HepG2 (cell line): Measurements from ENCODE around the gene ARID3C. TPM values are rescaled to one million over a fixed set of nuclear protein-coding genes. Genes with fewer than 3 reads are reported as not detected.

Experiments used
- ATAC-seq: fragments of 200-7000 bp; cut with Tn5 transposase; 3 replicates; pipeline ENCODE4 v1.9.1; 2020; ENCODE audit warnings: mild to moderate bottlenecking, moderate library complexity
- BruUV-seq: library from RNA; stranded (reverse); fragments of 400-500 nt; replicated peaks from 2 replicates; lab custom pipeline; 2021; lab: Mats Ljungman, UMichigan
- CTCF ChIA-PET: fragments of 300-600 bp; formaldehyde crosslinking; extraction: SDS; loops from one replicate; lab custom pipeline; 2021; ENCODE audit warnings: low total read pairs, inconsistent platforms, low intra/inter-chr PET ratio; lab: Yijun Ruan, JAX
- POLR2A ChIA-PET: fragments of 350-600 bp; sonication (Branson Sonifier 250); formaldehyde crosslinking; loops from one replicate; lab custom pipeline; 2020; ENCODE audit warnings: antibody characterized with exemption, inconsistent platforms; lab: Yijun Ruan, JAX
- DNase-seq: peaks from one replicate; pipeline ENCODE4 v3.0.0-alpha.2; 2015; ENCODE audit warnings: low spot score
- FAIRE-seq: peaks from 3 replicates; lab custom pipeline; 2011; peaks lifted over from hg19 to GRCh38; lab: Jason Lieb, UNC
- H2AFZ ChIP-seq: one replicate; pipeline ENCODE4 v1.6.1; 2011; ENCODE audit warnings: low read length, inconsistent platforms
- H3K27ac ChIP-seq: fragments of 300-600 bp; 3 replicates; pipeline ENCODE4 v1.8.0; 2011; ENCODE audit warnings: mixed run types, mild to moderate bottlenecking, mixed read lengths, low read length, inconsistent platforms; ENCODE audit not compliant: insufficient read depth; ENCODE audit errors: extremely low read length
- H3K27me3 ChIP-seq, 2 experiments: fragments of 200-600 bp in 1 of 2; 2 replicates in 1 of 2; 3 replicates in 1 of 2; pipeline versions ENCODE4 v1.6.0 to v1.8.0; 2011; ENCODE audit warnings: low read length in 2 of 2, mild to moderate bottlenecking in 2 of 2, moderate library complexity in 2 of 2, inconsistent platforms in 1 of 2; ENCODE audit not compliant: insufficient read depth in 2 of 2, control insufficient read depth in 1 of 2
- H3K36me3 ChIP-seq, 2 experiments: fragments of 200-600 bp in 1 of 2; replicated peaks in 1 of 2; 2 replicates in 1 of 2; 3 replicates in 1 of 2; pipeline versions ENCODE4 v1.5.1 to v1.8.0; 2011; ENCODE audit warnings: low read length in 2 of 2, inconsistent platforms in 1 of 2; ENCODE audit not compliant: insufficient read depth in 2 of 2, control insufficient read depth in 1 of 2
- H3K4me1 ChIP-seq: 2 replicates; pipeline ENCODE4 v1.5.1; 2012; ENCODE audit warnings: low read length, inconsistent platforms; ENCODE audit not compliant: insufficient read depth
- H3K4me2 ChIP-seq: 2 replicates; pipeline ENCODE4 v1.6.0; 2011; ENCODE audit warnings: low read depth, low read length, inconsistent platforms
- H3K4me3 ChIP-seq, 3 experiments: fragments of 200-600 bp in 1 of 3; sonication (generic), shearing (Covaris generic) in 1 of 3; replicated peaks in 1 of 3; 2 replicates each; pipeline ENCODE4 v1.5.1; 2011 to 2016; ENCODE audit warnings: low read length in 3 of 3, inconsistent platforms in 2 of 3, low read depth in 2 of 3, mild to moderate bottlenecking in 2 of 3, control low read depth in 1 of 3, mixed read lengths in 1 of 3; ENCODE audit not compliant: insufficient read depth in 1 of 3
- H3K79me2 ChIP-seq: one replicate; pipeline ENCODE4 v1.6.1; 2011; ENCODE audit warnings: low read length, inconsistent platforms; ENCODE audit not compliant: insufficient read depth
- H3K9ac ChIP-seq: 2 replicates; pipeline ENCODE4 v1.6.0; 2011; ENCODE audit warnings: mild to moderate bottlenecking, low read depth, low read length, inconsistent platforms; ENCODE audit not compliant: insufficient read depth
- H3K9me3 ChIP-seq: 2 replicates; pipeline ENCODE4 v1.5.1; 2012; ENCODE audit warnings: mild to moderate bottlenecking, low read length
- H4K20me1 ChIP-seq: 2 replicates; pipeline ENCODE4 v1.6.0; 2011; ENCODE audit warnings: inconsistent platforms, mild to moderate bottlenecking, low read length, moderate library complexity; ENCODE audit not compliant: insufficient read depth
- ARID5B ChIP-seq: IDR thresholded peaks from 2 replicates; pipeline ENCODE4 v1.4.0; 2020; ENCODE audit warnings: mild to moderate bottlenecking, missing genetic modification reagents
- HMGXB3 ChIP-seq: sonication (generic); formaldehyde crosslinking; IDR thresholded peaks from 2 replicates; pipeline ENCODE4 v1.4.0; 2020; ENCODE audit warnings: missing genetic modification reagents, borderline replicate concordance
- IRF9 ChIP-seq: sonication (generic); formaldehyde crosslinking; IDR thresholded peaks from 2 replicates; pipeline ENCODE4 v1.8.0; 2022; ENCODE audit warnings: missing genetic modification reagents, mild to moderate bottlenecking, borderline replicate concordance
- KDM2A ChIP-seq: sonication (generic); formaldehyde crosslinking; IDR thresholded peaks from 2 replicates; pipeline ENCODE4 v1.4.0; 2020; ENCODE audit warnings: low read depth, missing genetic modification reagents, borderline replicate concordance
- SIN3B ChIP-seq: fragments of 150-350 bp; IDR thresholded peaks from 2 replicates; pipeline ENCODE4 v1.6.1; 2014; ENCODE audit warnings: low read length
- SMC3 ChIP-seq: IDR thresholded peaks from 2 replicates; pipeline ENCODE4 v1.6.1; 2011; ENCODE audit warnings: low read length, improper control_type of control experiment
- TEAD3 ChIP-seq: optimal IDR thresholded peaks from 2 replicates; pipeline ENCODE3; 2016; ENCODE audit warnings: borderline replicate concordance
- THAP11 ChIP-seq: IDR thresholded peaks from 2 replicates; pipeline ENCODE4 v1.6.1; 2016; ENCODE audit warnings: missing biosample characterization, missing genetic modification reagents
- XRCC5 ChIP-seq: fragments of 200-400 bp; formaldehyde crosslinking; optimal IDR thresholded peaks from 2 replicates; pipeline ENCODE3; 2017; ENCODE audit warnings: mild to moderate bottlenecking, low read length
- YEATS2 ChIP-seq: sonication (generic); formaldehyde crosslinking; IDR thresholded peaks from 2 replicates; pipeline ENCODE4 v1.4.0; 2020; ENCODE audit warnings: missing genetic modification reagents, borderline replicate concordance
- ZFP82 ChIP-seq: sonication (generic); formaldehyde crosslinking; IDR thresholded peaks from 2 replicates; pipeline ENCODE4 v1.5.1; 2020; ENCODE audit warnings: mild to moderate bottlenecking, missing genetic modification reagents, borderline replicate concordance
- ZNF580 ChIP-seq: IDR thresholded peaks from 2 replicates; pipeline ENCODE4 v1.6.1; 2016; ENCODE audit warnings: low read depth, borderline replicate concordance
- ZNF883 ChIP-seq: sonication (generic); formaldehyde crosslinking; IDR thresholded peaks from 2 replicates; pipeline ENCODE4 v1.5.1; 2020; ENCODE audit warnings: mild to moderate bottlenecking, missing genetic modification reagents; ENCODE audit errors: not compliant biosample characterization
- ZNF891 ChIP-seq: sonication (generic); formaldehyde crosslinking; IDR thresholded peaks from 2 replicates; pipeline ENCODE4 v1.5.0; 2020; ENCODE audit warnings: mild to moderate bottlenecking, missing genetic modification reagents
- WGBS: methylation state at CpG from one replicate; pipeline ENCODE4 v1.1.6; 2017; ENCODE audit warnings: low lambda C conversion rate; 5-methylcytosine and 5-hydroxymethylcytosine counted together
- in situ Hi-C: cut with HindIII; loops from 2 replicates; pipeline ENCODE4 v1.10.0; 2017; ENCODE audit warnings: low pct_unique_long_range_greater_than_20kb; ENCODE audit not compliant: extremely low pct_ligation_motif_present
- intact Hi-C: fragments of 100-400 bp; cut with micrococcal nuclease; formaldehyde crosslinking; loops from one replicate; pipeline ENCODE4 v1.10.0; 2022; ENCODE audit not compliant: unreplicated experiment
- polyA plus RNA-seq, 8 experiments: library from polyadenylated mRNA; depleted of rRNA in 3 of 8; stranded (reverse) in 7 of 8; unstranded in 1 of 8; fragments of >200 nt; fragmentation: Illumina TruSeq in 4 of 8; extraction: Trizol in 4 of 8; gene quantifications; 2 replicates each; pipeline versions ENCODE4 v1.2.1 to v1.2.3, GENCODE V29; 2011 to 2016; ENCODE audit warnings: low read depth in 4 of 8, missing spikeins in 1 of 8, mixed read lengths in 1 of 8; ENCODE audit not compliant: insufficient read depth in 1 of 8
- total RNA-seq, 5 experiments: library from RNA; depleted of rRNA; stranded (reverse); fragments of >200 nt; fragmentation: Illumina TruSeq; extraction: Trizol; gene quantifications; 2 replicates each; pipeline ENCODE4 v1.2.3, GENCODE V29; 2016; ENCODE audit warnings: low read depth in 1 of 5

The ARID3C gene
- total and polyA plus RNA-seq, 2 of the 13 experiments (the other 11 are each of a cell fraction or from before 2014, with no cell fraction given): not detected

GRCh38 chr9:34603610-34604231, 25.1 kb downstream of the ARID3C start:
- intact Hi-C loops: loop anchor here (1.0 to 5.0 kb wide), 2 partner anchors 55 to 271 kb away; no protein-coding TSS in a partner anchor
- H3K79me2 ChIP-seq: no peaks in the 10 kb centered on the region
- no peaks in the 10 kb centered on the region for H3K9me3 ChIP-seq
- ChIA-PET POLR2A (no interaction called here), CTCF (interaction anchor here (0.6 to 2.0 kb wide), 7 partner anchors 12 to 200 kb away, joined by 3 to 18 read pairs (median 6); no protein-coding TSS in a partner anchor)
- BruUV-seq: no TSS peak
- FAIRE-seq (peak; percentile 81), DNase-seq (peak; percentile 62), ATAC-seq (peak; percentile 91)
- 29% methylated on average over 2 of the region's 4 CpGs for WGBS
- in situ Hi-C loops: loop anchor here (5.0 kb wide), 1 partner anchor 161 kb away; no protein-coding TSS in a partner anchor
- peaks cover 11% of the 10 kb centered on the region for H3K4me1 ChIP-seq
- no peak overlapping the region for H3K27ac ChIP-seq
- no peak overlapping the region for H3K9ac ChIP-seq
- no peak overlapping the region for H2AFZ ChIP-seq
- no peaks in the 10 kb centered on the region for H4K20me1 ChIP-seq
- no peak overlapping the region for H3K4me2 ChIP-seq
- no peak overlapping the region for H3K4me3 ChIP-seq
- no peaks in the 10 kb centered on the region for H3K27me3 ChIP-seq
- no peaks in the 10 kb centered on the region for H3K36me3 ChIP-seq
- TF ChIP-seq ZNF580 (CRISPR knock-in tag) (0 out of 2 replicates have a peak, but pooled peaks have one; percentile 65), THAP11 (0 out of 2 replicates have a peak, but pooled peaks have one; percentile 29), IRF9 (0 out of 2 replicates have a peak, but pooled peaks have one; percentile 40), ARID5B (CRISPR knock-in tag) (no peak), ZNF883 (no peak), KDM2A (CRISPR knock-in tag) (0 out of 2 replicates have a peak, but pooled peaks have one; percentile 34), YEATS2 (peak; percentile 44; the same call in 1 of the 2 replicates), ZFP82 (CRISPR knock-in tag) (no peak), SMC3 (peak; percentile 84), XRCC5 (peak; percentile 64), SIN3B (no peak), TEAD3 (CRISPR knock-in tag) (peak; percentile 28), HMGXB3 (0 out of 2 replicates have a peak, but pooled peaks have one; percentile 32), ZNF891 (CRISPR knock-in tag) (no peak)
